Kidney (tissue), 14 donors: ENCODE measurements around the gene APOE. TPM values are rescaled to one million over a fixed set of nuclear protein-coding genes. Genes with fewer than 3 reads are reported as not detected.
"Not testable (repeated sequence)": the region's sequence is repeated elsewhere in the genome, so short reads cannot be mapped to it uniquely, and the experiment has no call there.

Experiments
- DNase-seq, 5 donors: peaks; one replicate each; pipeline ENCODE4 v3.0.0-alpha.2; 2013 to 2020
- FAIRE-seq: peaks from 2 replicates; lab custom pipeline; 2012; peaks lifted over from hg19 to GRCh38; lab: Jason Lieb, UNC
- H3K27ac ChIP-seq, 2 donors: one replicate each; pipeline ENCODE4 v1.7.0; 2013; ENCODE audit warnings: low read depth in 2 of 2, low read length in 2 of 2, inconsistent platforms in 1 of 2
- H3K27me3 ChIP-seq: one replicate; pipeline ENCODE4 v1.7.1; 2013; ENCODE audit warnings: low read length, inconsistent platforms; ENCODE audit not compliant: control insufficient read depth, insufficient read depth
- H3K36me3 ChIP-seq, 3 donors: one replicate each; pipeline versions ENCODE4 v1.7.0 to v1.7.1; 2013; ENCODE audit warnings: low read length in 3 of 3, control low read depth in 1 of 3, inconsistent platforms in 1 of 3; ENCODE audit not compliant: insufficient read depth in 3 of 3, control insufficient read depth in 2 of 3
- H3K4me1 ChIP-seq, 3 donors: one replicate each; pipeline versions ENCODE4 v1.7.0 to v1.7.1; 2013; ENCODE audit warnings: low read length in 3 of 3, inconsistent platforms in 1 of 3, low read depth in 1 of 3; ENCODE audit not compliant: control insufficient read depth in 2 of 3, insufficient read depth in 2 of 3
- H3K4me3 ChIP-seq, 3 donors: one replicate each; pipeline versions ENCODE4 v1.7.0 to v1.8.1; 2013; ENCODE audit warnings: low read length in 3 of 3, control low read depth in 1 of 3, inconsistent platforms in 1 of 3
- H3K9ac ChIP-seq, 3 donors: one replicate each; pipeline versions ENCODE4 v1.7.0 to v1.7.1; 2013; ENCODE audit warnings: low read length in 3 of 3, control low read depth in 1 of 3, inconsistent platforms in 1 of 3
- H3K9me3 ChIP-seq, 3 donors: one replicate each; pipeline versions ENCODE4 v1.7.0 to v1.7.1; 2013; ENCODE audit warnings: low read length in 3 of 3, control low read depth in 1 of 3, inconsistent platforms in 1 of 3; ENCODE audit not compliant: control insufficient read depth in 2 of 3, insufficient read depth in 1 of 3
- CTCF ChIP-seq: IDR thresholded peaks from 3 replicates; pipeline ENCODE4 v1.5.1; 2012; ENCODE audit warnings: mild to moderate bottlenecking, moderate library complexity, borderline replicate concordance; ENCODE audit not compliant: insufficient read depth; ENCODE audit errors: extremely low read depth
- intact Hi-C: fragments of 100-400 bp; cut with DNase I; formaldehyde crosslinking; loops from one replicate; pipeline ENCODE4 v1.11.1; 2022
- polyA plus RNA-seq: library from polyadenylated mRNA; stranded (reverse); fragments of 350-450 nt; fragmentation: Illumina TruSeq; extraction: RNeasy Lipid Tissue Mini Kit (QIAGEN cat#74804); gene quantifications from one replicate; pipeline ENCODE4 v1.2.3, GENCODE V29; 2014; ENCODE audit warnings: low read depth, low replicate concordance; ENCODE audit not compliant: insufficient read depth
- total RNA-seq: library from RNA; stranded (reverse); fragmentation: NEBNext Ultra II Directional; extraction: Animal tissue kit (Norgen Biotek cat#: 25700); gene quantifications from one replicate; pipeline ENCODE4 v1.2.1, GENCODE V29; 2021
- donor health status: control.
- donor health status: control.
- donor health status: control.
- donor health status: control.
- donor health status: control.
- donor health status: DM: yes; HTN: yes; CAD: no.
- donor health status: Normal renal cell carcinoma (clear cell type).

APOE gene
- total and polyA plus RNA-seq, 2 donors from 2014 or later: 122 to 2,837 TPM

GRCh38 chr19:44909775-44910174 is 4.2 kb downstream of the APOE start:
- no peak for DNase-seq
- no peaks in the 10 kb centered on the region for H3K27me3 ChIP-seq
- H3K4me3 ChIP-seq: no peak overlapping the region
- TF ChIP-seq CTCF: no peak
- H3K9ac ChIP-seq: no peak overlapping the region
- no peak overlapping the region for H3K27ac ChIP-seq
- FAIRE-seq: no peak
- intact Hi-C loops: loop anchor here (5.0 kb wide), 1 partner anchor 43 kb away; no protein-coding TSS in a partner anchor
- no peaks in the 10 kb centered on the region for H3K9me3 ChIP-seq
- no peaks in the 10 kb centered on the region for H3K4me1 ChIP-seq
- H3K36me3 ChIP-seq: peaks cover 0 to 5% (median 0%) of the 10 kb centered on the region in 3 donors

- H3K27me3 ChIP-seq, H3K9ac ChIP-seq, H3K27ac ChIP-seq, H3K36me3 ChIP-seq, FAIRE-seq, H3K9me3 ChIP-seq, H3K4me3 ChIP-seq, H3K4me1 ChIP-seq, DNase-seq, intact Hi-C loops: not testable (repeated sequence)
Measured at GRCh38 chr19:44911896-44912295, 6.3 kb downstream of the APOE start.

- intact Hi-C loops: no loop called here
- no peak overlapping the region for H3K27ac ChIP-seq
- FAIRE-seq: no peak
Measured at GRCh38 chr19:44912854-44913253, 7.3 kb downstream of the APOE start.

GRCh38 chr19:44913512-44914432 is 8.2 kb downstream of the APOE start:
- H3K36me3 ChIP-seq, H3K9me3 ChIP-seq, H3K4me1 ChIP-seq, FAIRE-seq, intact Hi-C loops, H3K9ac ChIP-seq, H3K27ac ChIP-seq, H3K4me3 ChIP-seq, H3K27me3 ChIP-seq: not testable (repeated sequence)
- DNase-seq: peak in 1 of 5 donors; percentile 4

More at GRCh38 chr19:44912854-44913253, 7.3 kb downstream of the APOE start:
- no peaks in the 10 kb centered on the region for H3K27me3 ChIP-seq
- no peaks in the 10 kb centered on the region for H3K4me1 ChIP-seq
- no peak overlapping the region for H3K4me3 ChIP-seq
- H3K9me3 ChIP-seq: no peaks in the 10 kb centered on the region
- TF ChIP-seq CTCF: no peak
- H3K36me3 ChIP-seq: peaks cover 0 to 1% (median 0%) of the 10 kb centered on the region in 3 donors
- no peak overlapping the region for H3K9ac ChIP-seq
- DNase-seq: no peak

- not testable (repeated sequence) for FAIRE-seq
Measured at GRCh38 chr19:44914433-44915206, 9.0 kb downstream of the APOE start, which contains the start of gene APOC1. APOC1 (plus strand) TSS chr19:44914608; CDS start chr19:44914892, 284 bp downstream.

More at GRCh38 chr19:44914433-44915206, 9.0 kb downstream of the APOE start, which contains the start of gene APOC1:
- H3K27me3 ChIP-seq, H3K4me1 ChIP-seq, intact Hi-C loops, H3K27ac ChIP-seq, H3K36me3 ChIP-seq, H3K9me3 ChIP-seq: not testable (repeated sequence)
- DNase-seq: peak; percentile 89 to 96 (median 95)
- Histone ChIP-seq H3K4me3 (peak within 1 kb of the TSS; percentile 69 to 73 (median 71)), H3K9ac (peak within 1 kb of the TSS; percentile 27 to 55 (median 46))
